HG02759 (cell line): ENCODE data around the gene PEA15.

ENCODE experiments used
- ATAC-seq: cut with Tn5 transposase; IDR thresholded peaks from one replicate; pipeline ENCODE4 v1.9.1; 2021; ENCODE audit warnings: mild to moderate bottlenecking, moderate library complexity; ENCODE audit not compliant: unreplicated experiment

The PEA15 gene

GRCh38 chr1:160207771-160208556 lies 2.8 kb downstream of the PEA15 start:
- no peak for ATAC-seq

- no peak for ATAC-seq
These were observed 3.6 kb downstream of the PEA15 start for GRCh38 chr1:160208557-160209320.

- ATAC-seq = no peak
These were observed 4.3 kb downstream of the PEA15 start for GRCh38 chr1:160209321-160210046.

GRCh38 chr1:160210561-160210960 lies 5.4 kb downstream of the PEA15 start:
- ATAC-seq = no peak

- no peak for ATAC-seq
These were observed 6.0 kb downstream of the PEA15 start for GRCh38 chr1:160211046-160211790.

- no peak for ATAC-seq
These were observed 9.4 kb downstream of the PEA15 start for GRCh38 chr1:160214481-160215140.

- no peak for ATAC-seq
These were observed 11.1 kb downstream of the PEA15 start for GRCh38 chr1:160216301-160216700.

- ATAC-seq = no peak
These were observed 12.4 kb downstream of the PEA15 start for GRCh38 chr1:160217481-160218051.

GRCh38 chr1:160219062-160219929 lies 14.1 kb downstream of the PEA15 start:
- ATAC-seq = no peak

- ATAC-seq = no peak
These were observed 15.1 kb downstream of the PEA15 start for GRCh38 chr1:160220301-160220700.

- ATAC-seq = no peak
These were observed 15.9 kb downstream of the PEA15 start for GRCh38 chr1:160221089-160221488.

GRCh38 chr1:160222546-160222945 lies 17.4 kb downstream of the PEA15 start:
- ATAC-seq = no peak

GRCh38 chr1:160224606-160225005 lies 19.4 kb downstream of the PEA15 start:
- no peak for ATAC-seq

- ATAC-seq = no peak
These were observed 20.2 kb downstream of the PEA15 start for GRCh38 chr1:160225345-160225744.

GRCh38 chr1:160226623-160227022 lies 21.4 kb downstream of the PEA15 start:
- no peak for ATAC-seq

GRCh38 chr1:160227034-160227433 lies 21.9 kb downstream of the PEA15 start:
- ATAC-seq = no peak

- ATAC-seq = no peak
These were observed 22.4 kb downstream of the PEA15 start for GRCh38 chr1:160227561-160227960.

GRCh38 chr1:160228431-160228830 lies 23.2 kb downstream of the PEA15 start:
- no peak for ATAC-seq

GRCh38 chr1:160232911-160233310 lies 27.7 kb downstream of the PEA15 start:
- ATAC-seq = no peak
